SK-N-SH treated with all-trans-retinoic acid at 6 μM for 48 hours (cell line): ENCODE measurements around the gene CBFA2T2.

Source experiments
- ATAC-seq: fragments of 200-7000 bp; cut with Tn5 transposase; 3 replicates; pipeline ENCODE4 v1.9.1; 2020; ENCODE audit warnings: mild to moderate bottlenecking, moderate library complexity
- ARNTL ChIP-seq: fragments of 450-650 bp; formaldehyde crosslinking; IDR thresholded peaks from 2 replicates; pipeline ENCODE4 v1.5.0; 2020; ENCODE audit warnings: low read depth, mild to moderate bottlenecking, moderate library complexity, borderline replicate concordance
- BACH2 ChIP-seq: fragments of 250-450 bp; sonication (Bioruptor Pico); IDR thresholded peaks from 2 replicates; pipeline ENCODE4 v1.9.0; 2021; ENCODE audit warnings: mild to moderate bottlenecking, borderline replicate concordance
- CSDC2 ChIP-seq: fragments of 250-450 bp; sonication (Bioruptor Pico); IDR thresholded peaks from 2 replicates; pipeline ENCODE4 v1.5.0; 2020; ENCODE audit warnings: mild to moderate bottlenecking, moderate library complexity
- CSRNP3 ChIP-seq: fragments of 250-450 bp; sonication (Bioruptor Pico); IDR thresholded peaks from 2 replicates; pipeline ENCODE4 v1.5.1; 2021; ENCODE audit warnings: mild to moderate bottlenecking, moderate library complexity
- ESRRG ChIP-seq: fragments of 250-450 bp; sonication (Bioruptor Pico); IDR thresholded peaks from 2 replicates; pipeline ENCODE4 v1.6.1; 2021; ENCODE audit warnings: mild to moderate bottlenecking
- GLIS3 ChIP-seq: fragments of 250-450 bp; sonication (Bioruptor Pico); IDR thresholded peaks from 2 replicates; pipeline ENCODE4 v1.5.0; 2020; ENCODE audit warnings: mild to moderate bottlenecking, moderate library complexity
- ISL1 ChIP-seq: fragments of 250-450 bp; sonication (Bioruptor Pico); IDR thresholded peaks from 2 replicates; pipeline ENCODE4 v2.1.2; 2022; ENCODE audit warnings: mild to moderate bottlenecking, moderate library complexity
- OSR1 ChIP-seq: fragments of 250-450 bp; sonication (Bioruptor Pico); IDR thresholded peaks from 2 replicates; pipeline ENCODE4 v1.8.0; 2022; ENCODE audit warnings: moderate library complexity, mild to moderate bottlenecking, inconsistent platforms
- PATZ1 ChIP-seq: fragments of 250-450 bp; sonication (Bioruptor Pico); IDR thresholded peaks from 2 replicates; pipeline ENCODE4 v1.8.0; 2020; ENCODE audit warnings: mild to moderate bottlenecking, moderate library complexity, borderline replicate concordance
- PPARA ChIP-seq: fragments of 250-450 bp; sonication (Bioruptor Pico); IDR thresholded peaks from 2 replicates; pipeline ENCODE4 v1.5.0; 2020; ENCODE audit warnings: mild to moderate bottlenecking, borderline replicate concordance
- RARB ChIP-seq: fragments of 250-450 bp; sonication (Bioruptor Pico); IDR thresholded peaks from 2 replicates; pipeline ENCODE4 v1.8.0; 2021; ENCODE audit warnings: mild to moderate bottlenecking, moderate library complexity
- SNAI2 ChIP-seq: fragments of 250-450 bp; sonication (Bioruptor Pico); IDR thresholded peaks from 2 replicates; pipeline ENCODE4 v1.5.0; 2020; ENCODE audit warnings: mild to moderate bottlenecking, moderate library complexity
- TCF4 ChIP-seq: fragments of 250-450 bp; sonication (Bioruptor Pico); IDR thresholded peaks from 2 replicates; pipeline ENCODE4 v1.8.0; 2021; ENCODE audit warnings: mild to moderate bottlenecking, moderate library complexity, borderline replicate concordance
- TOX ChIP-seq: fragments of 250-450 bp; sonication (Bioruptor Pico); IDR thresholded peaks from 2 replicates; pipeline ENCODE4 v1.8.0; 2021; ENCODE audit warnings: mild to moderate bottlenecking, moderate library complexity, borderline replicate concordance
- ZC3H10 ChIP-seq: fragments of 250-450 bp; sonication (Bioruptor Pico); IDR thresholded peaks from 2 replicates; pipeline ENCODE4 v1.5.1; 2021; ENCODE audit warnings: mild to moderate bottlenecking, moderate library complexity
- ZNF565 ChIP-seq: fragments of 450-650 bp; formaldehyde crosslinking; conservative IDR thresholded peaks from 2 replicates; pipeline ENCODE4 v1.5.0; 2020; ENCODE audit warnings: low read depth, mild to moderate bottlenecking, moderate library complexity
- ZNF70 ChIP-seq: fragments of 450-650 bp; formaldehyde crosslinking; IDR thresholded peaks from 2 replicates; pipeline ENCODE4 v1.5.0; 2020; ENCODE audit warnings: mild to moderate bottlenecking, moderate library complexity
- TF ChIP-seq, protein P1 (sequence below): fragments of 250-450 bp; sonication (Bioruptor Pico); IDR thresholded peaks from 2 replicates; pipeline ENCODE4 v1.5.0; 2020; ENCODE audit warnings: mild to moderate bottlenecking, moderate library complexity
- TF ChIP-seq, protein P2 (sequence below): fragments of 250-450 bp; sonication (Bioruptor Pico); IDR thresholded peaks from 2 replicates; pipeline ENCODE4 v1.5.1; 2020; ENCODE audit warnings: low read depth, mild to moderate bottlenecking, moderate library complexity
- TF ChIP-seq, protein P3 (sequence below): fragments of 250-450 bp; sonication (Bioruptor Pico); IDR thresholded peaks from 2 replicates; pipeline ENCODE4 v1.8.0; 2021; ENCODE audit warnings: low read depth, mild to moderate bottlenecking, moderate library complexity, borderline replicate concordance

The CBFA2T2 gene

GRCh38 chr20:33687993-33688937 lies 198.4 kb downstream of the CBFA2T2 start:
- TF ChIP-seq CSDC2 (no peak), PPARA (no peak), ZNF70 (CRISPR knock-in tag) (no peak), TCF4 (CRISPR knock-in tag) (no peak), ZC3H10 (CRISPR knock-in tag) (no peak), SNAI2 (CRISPR knock-in tag) (no peak), ESRRG (CRISPR knock-in tag) (no peak), ZNF565 (no peak), ISL1 (CRISPR knock-in tag) (no peak), OSR1 (CRISPR knock-in tag) (no peak), CSRNP3 (CRISPR knock-in tag) (no peak), BACH2 (CRISPR knock-in tag) (no peak), ARNTL (CRISPR knock-in tag) (no peak), PATZ1 (CRISPR knock-in tag) (no peak)
- TF ChIP-seq, protein P1, sequence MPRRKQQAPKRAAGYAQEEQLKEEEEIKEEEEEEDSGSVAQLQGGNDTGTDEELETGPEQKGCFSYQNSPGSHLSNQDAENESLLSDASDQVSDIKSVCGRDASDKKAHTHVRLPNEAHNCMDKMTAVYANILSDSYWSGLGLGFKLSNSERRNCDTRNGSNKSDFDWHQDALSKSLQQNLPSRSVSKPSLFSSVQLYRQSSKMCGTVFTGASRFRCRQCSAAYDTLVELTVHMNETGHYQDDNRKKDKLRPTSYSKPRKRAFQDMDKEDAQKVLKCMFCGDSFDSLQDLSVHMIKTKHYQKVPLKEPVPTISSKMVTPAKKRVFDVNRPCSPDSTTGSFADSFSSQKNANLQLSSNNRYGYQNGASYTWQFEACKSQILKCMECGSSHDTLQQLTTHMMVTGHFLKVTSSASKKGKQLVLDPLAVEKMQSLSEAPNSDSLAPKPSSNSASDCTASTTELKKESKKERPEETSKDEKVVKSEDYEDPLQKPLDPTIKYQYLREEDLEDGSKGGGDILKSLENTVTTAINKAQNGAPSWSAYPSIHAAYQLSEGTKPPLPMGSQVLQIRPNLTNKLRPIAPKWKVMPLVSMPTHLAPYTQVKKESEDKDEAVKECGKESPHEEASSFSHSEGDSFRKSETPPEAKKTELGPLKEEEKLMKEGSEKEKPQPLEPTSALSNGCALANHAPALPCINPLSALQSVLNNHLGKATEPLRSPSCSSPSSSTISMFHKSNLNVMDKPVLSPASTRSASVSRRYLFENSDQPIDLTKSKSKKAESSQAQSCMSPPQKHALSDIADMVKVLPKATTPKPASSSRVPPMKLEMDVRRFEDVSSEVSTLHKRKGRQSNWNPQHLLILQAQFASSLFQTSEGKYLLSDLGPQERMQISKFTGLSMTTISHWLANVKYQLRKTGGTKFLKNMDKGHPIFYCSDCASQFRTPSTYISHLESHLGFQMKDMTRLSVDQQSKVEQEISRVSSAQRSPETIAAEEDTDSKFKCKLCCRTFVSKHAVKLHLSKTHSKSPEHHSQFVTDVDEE (CRISPR knock-in tag) = no peak
- TF ChIP-seq, protein P2, sequence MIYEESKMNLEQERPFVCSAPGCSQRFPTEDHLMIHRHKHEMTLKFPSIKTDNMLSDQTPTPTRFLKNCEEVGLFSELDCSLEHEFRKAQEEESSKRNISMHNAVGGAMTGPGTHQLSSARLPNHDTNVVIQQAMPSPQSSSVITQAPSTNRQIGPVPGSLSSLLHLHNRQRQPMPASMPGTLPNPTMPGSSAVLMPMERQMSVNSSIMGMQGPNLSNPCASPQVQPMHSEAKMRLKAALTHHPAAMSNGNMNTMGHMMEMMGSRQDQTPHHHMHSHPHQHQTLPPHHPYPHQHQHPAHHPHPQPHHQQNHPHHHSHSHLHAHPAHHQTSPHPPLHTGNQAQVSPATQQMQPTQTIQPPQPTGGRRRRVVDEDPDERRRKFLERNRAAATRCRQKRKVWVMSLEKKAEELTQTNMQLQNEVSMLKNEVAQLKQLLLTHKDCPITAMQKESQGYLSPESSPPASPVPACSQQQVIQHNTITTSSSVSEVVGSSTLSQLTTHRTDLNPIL = no peak
- TF ChIP-seq, protein P3, sequence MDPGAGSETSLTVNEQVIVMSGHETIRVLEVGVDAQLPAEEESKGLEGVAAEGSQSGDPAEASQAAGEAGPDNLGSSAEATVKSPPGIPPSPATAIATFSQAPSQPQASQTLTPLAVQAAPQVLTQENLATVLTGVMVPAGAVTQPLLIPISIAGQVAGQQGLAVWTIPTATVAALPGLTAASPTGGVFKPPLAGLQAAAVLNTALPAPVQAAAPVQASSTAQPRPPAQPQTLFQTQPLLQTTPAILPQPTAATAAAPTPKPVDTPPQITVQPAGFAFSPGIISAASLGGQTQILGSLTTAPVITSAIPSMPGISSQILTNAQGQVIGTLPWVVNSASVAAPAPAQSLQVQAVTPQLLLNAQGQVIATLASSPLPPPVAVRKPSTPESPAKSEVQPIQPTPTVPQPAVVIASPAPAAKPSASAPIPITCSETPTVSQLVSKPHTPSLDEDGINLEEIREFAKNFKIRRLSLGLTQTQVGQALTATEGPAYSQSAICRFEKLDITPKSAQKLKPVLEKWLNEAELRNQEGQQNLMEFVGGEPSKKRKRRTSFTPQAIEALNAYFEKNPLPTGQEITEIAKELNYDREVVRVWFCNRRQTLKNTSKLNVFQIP (CRISPR knock-in tag) = no peak
- no peak for ATAC-seq

- no peak for TF ChIP-seq ARNTL (CRISPR knock-in tag)
- no peak for TF ChIP-seq TOX (CRISPR knock-in tag)
- TF ChIP-seq, protein P1 (CRISPR knock-in tag) = no peak
- no peak for TF ChIP-seq OSR1 (CRISPR knock-in tag)
- TF ChIP-seq GLIS3 (CRISPR knock-in tag) = no peak
- TF ChIP-seq, protein P2 = no peak
- TF ChIP-seq PATZ1 (CRISPR knock-in tag) = no peak
- no peak for TF ChIP-seq RARB (CRISPR knock-in tag)
- no peak for ATAC-seq
Observed at GRCh38 chr20:33688938-33689424, 199.1 kb downstream of the CBFA2T2 start.
